PFSK-1 (cell line): ENCODE measurements around the gene MAD1L1.

Experiments
- FOXP2 ChIP-seq: optimal IDR thresholded peaks from 2 replicates; pipeline ENCODE3; 2011; ENCODE audit warnings: borderline replicate concordance, control low read depth, inconsistent platforms; ENCODE audit not compliant: insufficient read depth; ENCODE audit errors: extremely low read length, extremely low read depth
- POLR2AphosphoS5 ChIP-seq: IDR thresholded peaks from 2 replicates; pipeline ENCODE4 v1.6.1; 2012; ENCODE audit warnings: low read depth, mild to moderate bottlenecking, control low read depth, low read length, moderate library complexity
- REST ChIP-seq, 2 experiments: IDR thresholded peaks; 2 replicates each; pipeline versions ENCODE4 v1.6.1 to v1.8.0; 2011 to 2012; ENCODE audit warnings: low read depth in 2 of 2, low read length in 2 of 2, control low read depth in 1 of 2, inconsistent platforms in 1 of 2, mild to moderate bottlenecking in 1 of 2, moderate library complexity in 1 of 2; ENCODE audit not compliant: insufficient read depth in 1 of 2
- SIN3A ChIP-seq: IDR thresholded peaks from 2 replicates; pipeline ENCODE4 v1.6.1; 2012; ENCODE audit warnings: mild to moderate bottlenecking, low read length, moderate library complexity, borderline replicate concordance; ENCODE audit not compliant: insufficient read depth
- TAF1 ChIP-seq: IDR thresholded peaks from 2 replicates; pipeline ENCODE4 v1.6.1; 2012; ENCODE audit warnings: low read length, control low read depth, borderline replicate concordance; ENCODE audit not compliant: insufficient read depth

The MAD1L1 gene

GRCh38 chr7:2258661-2259365 is 26.1 kb upstream of the MAD1L1 start:
- TF ChIP-seq POLR2AphosphoS5 = no peak
- TF ChIP-seq REST (IDR thresholded peaks at IDR 0.05; ENCODE audit: insufficient read depth in 1 of 2, low read depth in 2 of 2, low read length in 2 of 2) = no peak
- no peak for TF ChIP-seq SIN3A
- no peak for TF ChIP-seq TAF1
- TF ChIP-seq FOXP2 = no peak

- TF ChIP-seq POLR2AphosphoS5 (no peak), REST (IDR thresholded peaks at IDR 0.05; ENCODE audit: insufficient read depth in 1 of 2, low read depth in 2 of 2, low read length in 2 of 2) (no peak), FOXP2 (no peak), SIN3A (no peak), TAF1 (no peak)
These were observed 24.9 kb upstream of the MAD1L1 start for GRCh38 chr7:2257651-2258050.

GRCh38 chr7:2257046-2257551 is 24.4 kb upstream of the MAD1L1 start:
- TF ChIP-seq REST (IDR thresholded peaks at IDR 0.05; ENCODE audit: insufficient read depth in 1 of 2, low read depth in 2 of 2, low read length in 2 of 2) (no peak), FOXP2 (no peak), TAF1 (no peak), POLR2AphosphoS5 (no peak), SIN3A (no peak)

- TF ChIP-seq POLR2AphosphoS5 (no peak), REST (IDR thresholded peaks at IDR 0.05; ENCODE audit: insufficient read depth in 1 of 2, low read depth in 2 of 2, low read length in 2 of 2) (no peak), SIN3A (no peak), TAF1 (no peak), FOXP2 (no peak)
These were observed 23.7 kb upstream of the MAD1L1 start for GRCh38 chr7:2256306-2257045.
